Lower lobe of right lung (tissue), 2 donors: ENCODE results near the gene NUP210L. TPM values are rescaled to one million over a fixed set of nuclear protein-coding genes. Genes with fewer than 3 reads are reported as not detected.

Source experiments
- ATAC-seq, 2 donors: fragments of 200-7000 bp; cut with Tn5 transposase; one replicate each; pipeline ENCODE4 v1.9.1; 2020 to 2022; ENCODE audit warnings: mild to moderate bottlenecking in 2 of 2, moderate library complexity in 2 of 2
- DNase-seq: peaks from one replicate; pipeline ENCODE4 v3.0.0-alpha.2; 2020
- H3K27ac ChIP-seq: fragments of 200-600 bp; one replicate; pipeline ENCODE4 v1.8.0; 2022
- H3K27me3 ChIP-seq: fragments of 200-600 bp; one replicate; pipeline ENCODE4 v1.8.0; 2022; ENCODE audit warnings: low read depth
- H3K36me3 ChIP-seq: fragments of 200-600 bp; one replicate; pipeline ENCODE4 v1.8.0; 2022; ENCODE audit warnings: mild to moderate bottlenecking
- H3K4me1 ChIP-seq: fragments of 200-600 bp; one replicate; pipeline ENCODE4 v1.8.0; 2022
- H3K4me3 ChIP-seq: fragments of 200-600 bp; one replicate; pipeline ENCODE4 v1.8.0; 2022; ENCODE audit warnings: mild to moderate bottlenecking
- H3K9me3 ChIP-seq: fragments of 200-600 bp; one replicate; pipeline ENCODE4 v1.8.0; 2022
- CTCF ChIP-seq: fragments of 200-600 bp; IDR thresholded peaks from one replicate; pipeline ENCODE4 v1.8.0; 2022; ENCODE audit warnings: antibody characterized with exemption, mild to moderate bottlenecking
- intact Hi-C: fragments of 100-400 bp; cut with DNase I; formaldehyde crosslinking; loops from one replicate; pipeline ENCODE4 v1.11.0; 2022
- microRNA-seq: library from miRNA; unstranded; fragments of <30 nt; microRNA quantifications from one replicate; pipeline ENCODE4 v1.2.0, GENCODE V29; 2020; ENCODE audit warnings: borderline number of aligned reads
- total RNA-seq: library from RNA; stranded (reverse); fragmentation: NEBNext Ultra II Directional; extraction: Animal tissue kit (Norgen Biotek cat#: 25700); gene quantifications from one replicate; pipeline ENCODE4 v1.2.1, GENCODE V29; 2021
- donor health status: DM: no; HTN: yes; CAD: no; lungs with severe emphysema.

The NUP210L gene
- total RNA-seq, 1 donor from 2014 or later: 1.7 TPM

GRCh38 chr1:153944005-153944826, 210.7 kb downstream of the NUP210L start:
- Histone ChIP-seq H3K9me3 (no peaks in the 10 kb centered on the region), H3K4me3 (peak overlapping the region; percentile 88), H3K27ac (peak overlapping the region; percentile 93), H3K4me1 (peaks cover 34% of the 10 kb centered on the region), H3K36me3 (peaks cover 66% of the 10 kb centered on the region), H3K27me3 (no peaks in the 10 kb centered on the region)
- TF ChIP-seq CTCF: no peak
- intact Hi-C loops: no loop called here
- no peak for DNase-seq
- ATAC-seq: no peak

GRCh38 chr1:153942766-153943549, 211.9 kb downstream of the NUP210L start:
- no peak overlapping the region for H3K27ac ChIP-seq
- intact Hi-C loops: no loop called here

More at GRCh38 chr1:153942766-153943549, 211.9 kb downstream of the NUP210L start:
- Histone ChIP-seq H3K36me3 (peaks cover 66% of the 10 kb centered on the region), H3K4me1 (peaks cover 34% of the 10 kb centered on the region), H3K4me3 (no peak overlapping the region), H3K9me3 (no peaks in the 10 kb centered on the region), H3K27me3 (no peaks in the 10 kb centered on the region)
- no peak for ATAC-seq
- DNase-seq: no peak
- TF ChIP-seq CTCF: no peak

Small RNA genes lying within 50 kb of the gene (microRNA-seq; reads per million reads assigned to microRNA genes)
- 23.6 reads per million, percentile 30 among the genes with 10 or more reads in this experiment for gene MIR190B
- 1.5 reads per million for gene MIR5698
- gene MIR6737: not detected

Other genes with a start within 250 kb of the NUP210L start
- gene GATAD2B, start 232.1 kb downstream of the NUP210L start, total RNA-seq: 50.2 TPM
- gene DENND4B, start 208.4 kb downstream of the NUP210L start, total RNA-seq: 95.4 TPM
- 55.8 TPM for gene CRTC2, start 196.5 kb downstream of the NUP210L start, total RNA-seq
- gene SLC39A1, start 191.5 kb downstream of the NUP210L start, total RNA-seq: 98.4 TPM
- 12.2 TPM for gene CREB3L4, start 187.2 kb downstream of the NUP210L start, total RNA-seq
- gene JTB, start 177.4 kb downstream of the NUP210L start, total RNA-seq: 121 TPM
- gene RAB13, start 168.7 kb downstream of the NUP210L start, total RNA-seq: 103 TPM
- 1,826 TPM for gene RPS27, start 164.3 kb downstream of the NUP210L start, total RNA-seq
- gene TPM3, start 37.0 kb upstream of the NUP210L start, total RNA-seq: 334 TPM
- 2.8 TPM for gene CFAP141, start 51.3 kb upstream of the NUP210L start, total RNA-seq
- 142 TPM for gene UBAP2L, start 65.9 kb upstream of the NUP210L start, total RNA-seq
- 75.4 TPM for gene HAX1, start 117.6 kb upstream of the NUP210L start, total RNA-seq
- 0.47 TPM for gene AQP10, start 166.0 kb upstream of the NUP210L start, total RNA-seq
- 26.0 TPM for gene ATP8B2, start 170.5 kb upstream of the NUP210L start, total RNA-seq